GM23338 (cell line): ENCODE measurements around the gene CIDEA. TPM values are rescaled to one million over a fixed set of nuclear protein-coding genes. Genes with fewer than 3 reads are reported as not detected.

Experiments used
- ATAC-seq: fragments of 200-7000 bp; cut with Tn5 transposase; 3 replicates; pipeline ENCODE4 v1.9.1; 2020
- DNase-seq: peaks from one replicate; pipeline ENCODE4 v3.0.0-alpha.2; 2015; ENCODE audit warnings: low spot score
- H2AFZ ChIP-seq: fragments of 200-600 bp; sonication (generic); 2 replicates; pipeline ENCODE4 v1.8.0; 2016; ENCODE audit warnings: antibody characterized with exemption, mild to moderate bottlenecking, moderate library complexity
- H3F3A ChIP-seq: fragments of 200-600 bp; sonication (generic); replicated peaks from 2 replicates; pipeline ENCODE4 v1.8.0; 2017; ENCODE audit warnings: antibody characterized with exemption, mixed run types, low read depth
- H3K27ac ChIP-seq: fragments of 200-600 bp; sonication (generic); 2 replicates; pipeline ENCODE4 v1.6.1; 2016; ENCODE audit warnings: low read depth
- H3K27me3 ChIP-seq: fragments of 200-600 bp; sonication (generic); 2 replicates; pipeline ENCODE4 v1.8.0; 2016; ENCODE audit warnings: mild to moderate bottlenecking, mixed run types, moderate library complexity; ENCODE audit not compliant: insufficient read depth
- H3K36me3 ChIP-seq: fragments of 200-600 bp; sonication (generic); 2 replicates; pipeline ENCODE4 v1.8.0; 2016; ENCODE audit warnings: mild to moderate bottlenecking; ENCODE audit not compliant: insufficient read depth
- H3K4me1 ChIP-seq: fragments of 200-600 bp; sonication (generic); 2 replicates; pipeline ENCODE4 v1.8.0; 2016; ENCODE audit warnings: mild to moderate bottlenecking, moderate library complexity; ENCODE audit not compliant: insufficient read depth
- H3K4me2 ChIP-seq: fragments of 200-600 bp; sonication (generic); 2 replicates; pipeline ENCODE4 v1.7.1; 2017; ENCODE audit warnings: mixed run types
- H3K4me3 ChIP-seq: fragments of 200-600 bp; sonication (generic); 2 replicates; pipeline ENCODE4 v1.6.1; 2016; ENCODE audit warnings: mixed run types
- H3K79me2 ChIP-seq: fragments of 200-600 bp; sonication (generic); replicated peaks from 2 replicates; pipeline ENCODE4 v1.8.0; 2017; ENCODE audit warnings: mild to moderate bottlenecking; ENCODE audit not compliant: insufficient read depth
- H3K9me2 ChIP-seq: fragments of 200-600 bp; sonication (generic); 2 replicates; pipeline ENCODE4 v1.8.0; 2017; ENCODE audit not compliant: insufficient read depth
- H4K20me1 ChIP-seq: fragments of 200-600 bp; sonication (generic); replicated peaks from 2 replicates; pipeline ENCODE4 v1.8.0; 2017; ENCODE audit warnings: mild to moderate bottlenecking; ENCODE audit not compliant: insufficient read depth
- H3K27ac Mint-ChIP-seq: 2 replicates; pipeline ENCODE4 v1.8.0; 2020; ENCODE audit warnings: inconsistent platforms, mild to moderate bottlenecking, moderate library complexity, mixed read lengths
- H3K27me3 Mint-ChIP-seq: 3 replicates; pipeline ENCODE4 v1.8.0; 2022; ENCODE audit warnings: low read depth, mild to moderate bottlenecking, moderate library complexity, mixed read lengths, inconsistent platforms; ENCODE audit not compliant: insufficient read depth, poor library complexity
- H3K36me3 Mint-ChIP-seq: 3 replicates; pipeline ENCODE4 v1.8.0; 2021; ENCODE audit warnings: low read depth, mild to moderate bottlenecking, inconsistent platforms, moderate library complexity, mixed read lengths
- H3K4me1 Mint-ChIP-seq: 3 replicates; pipeline ENCODE4 v1.8.0; 2020; ENCODE audit warnings: mild to moderate bottlenecking, inconsistent platforms, mixed read lengths
- H3K4me3 Mint-ChIP-seq: 3 replicates; pipeline ENCODE4 v1.8.0; 2021; ENCODE audit warnings: moderate library complexity, mild to moderate bottlenecking, inconsistent platforms, mixed read lengths
- H3K9me3 Mint-ChIP-seq: 3 replicates; pipeline ENCODE4 v1.8.0; 2020; ENCODE audit warnings: moderate library complexity, mild to moderate bottlenecking, inconsistent platforms, mixed read lengths
- EZH2 ChIP-seq: fragments of 200-600 bp; sonication (generic); IDR thresholded peaks from one replicate; pipeline ENCODE4 v1.8.0; 2017; ENCODE audit warnings: antibody characterized with exemption, mild to moderate bottlenecking, low read depth; ENCODE audit not compliant: unreplicated experiment
- ZNF331 ChIP-seq: fragments of 250-450 bp; sonication (Bioruptor Pico); IDR thresholded peaks from 2 replicates; pipeline ENCODE4 v1.5.0; 2020; ENCODE audit warnings: low read depth, mild to moderate bottlenecking, moderate library complexity
- polyA plus RNA-seq: library from polyadenylated mRNA; unstranded; fragments of >200 nt; fragmentation: Nextera tagmentation; extraction: Ambion mirVana; gene quantifications from 2 replicates; pipeline ENCODE4 v1.2.1, GENCODE V29; 2016
- total RNA-seq: library from RNA; depleted of rRNA; stranded (reverse); fragments of >200 nt; shearing (Covaris generic); gene quantifications from 2 replicates; pipeline ENCODE4 v1.2.3, GENCODE V29; 2014
- TF ChIP-seq, protein P1 (sequence below): IDR thresholded peaks from 2 replicates; pipeline ENCODE4 v1.6.1; 2016; ENCODE audit warnings: antibody characterized with exemption
- TF ChIP-seq, protein P2 (sequence below): IDR thresholded peaks from one replicate; pipeline ENCODE4 v1.6.1; 2018; ENCODE audit warnings: antibody characterized with exemption; ENCODE audit not compliant: unreplicated experiment
- TF ChIP-seq, protein P3 (sequence below): fragments of 250-450 bp; sonication (Bioruptor Pico); IDR thresholded peaks from 2 replicates; pipeline ENCODE4 v1.5.0; 2020; ENCODE audit warnings: mild to moderate bottlenecking, moderate library complexity

The CIDEA gene
- total and polyA plus RNA-seq, 2 experiments from 2014 or later, result 0.45 TPM; not detected in 1

DNA sequence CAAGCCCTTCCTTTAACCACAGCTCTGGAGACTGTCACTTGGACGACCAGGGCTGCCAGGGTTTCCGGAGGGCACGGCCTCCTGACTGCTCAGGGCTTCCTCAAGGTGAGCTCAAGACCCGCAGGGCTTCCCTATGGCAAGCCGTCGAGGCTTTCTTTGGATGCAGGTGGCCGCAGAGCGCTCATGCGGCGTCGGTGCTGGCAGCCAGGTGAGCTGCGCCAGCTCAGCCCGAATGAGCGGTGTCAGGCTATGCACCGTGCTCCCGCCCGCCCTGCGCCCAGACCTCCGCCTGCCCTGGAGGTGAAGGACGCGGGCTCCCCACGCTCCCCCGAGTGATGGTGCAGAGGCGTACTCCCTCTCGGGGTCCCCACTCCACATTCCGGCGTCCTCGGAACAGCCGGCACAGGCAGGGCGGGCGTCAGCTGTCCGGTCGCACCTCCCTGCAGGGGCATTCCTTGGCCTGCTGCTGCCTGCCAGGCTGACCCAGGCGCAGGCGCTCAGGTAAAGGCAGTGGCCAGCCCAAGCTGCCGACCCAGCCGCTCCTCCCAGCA lies 33.0 kb downstream of the CIDEA start:
- Histone ChIP-seq H3K9me2 (no peaks in the 10 kb centered on the region), H3K4me3 (peak overlapping the region; percentile 81), H3K4me1 (peaks cover 15% of the 10 kb centered on the region), H3F3A (peaks cover 12% of the 10 kb centered on the region), H4K20me1 (no peaks in the 10 kb centered on the region), H3K79me2 (no peaks in the 10 kb centered on the region), H3K36me3 (no peaks in the 10 kb centered on the region), H3K27me3 (peaks cover 28% of the 10 kb centered on the region), H2AFZ (peak overlapping the region; percentile 96), H3K4me2 (peak overlapping the region; percentile 89), H3K27ac (no peak overlapping the region)
- no peak overlapping the region for H3K27ac Mint-ChIP-seq
- H3K9me3 Mint-ChIP-seq, result no peaks in the 10 kb centered on the region; the same call in 2 of the 3 replicates
- peak overlapping the region; percentile 78 for H3K4me3 Mint-ChIP-seq
- DNase-seq, result peak; percentile 77
- peaks cover 31% of the 10 kb centered on the region for H3K4me1 Mint-ChIP-seq
- TF ChIP-seq, protein P1, sequence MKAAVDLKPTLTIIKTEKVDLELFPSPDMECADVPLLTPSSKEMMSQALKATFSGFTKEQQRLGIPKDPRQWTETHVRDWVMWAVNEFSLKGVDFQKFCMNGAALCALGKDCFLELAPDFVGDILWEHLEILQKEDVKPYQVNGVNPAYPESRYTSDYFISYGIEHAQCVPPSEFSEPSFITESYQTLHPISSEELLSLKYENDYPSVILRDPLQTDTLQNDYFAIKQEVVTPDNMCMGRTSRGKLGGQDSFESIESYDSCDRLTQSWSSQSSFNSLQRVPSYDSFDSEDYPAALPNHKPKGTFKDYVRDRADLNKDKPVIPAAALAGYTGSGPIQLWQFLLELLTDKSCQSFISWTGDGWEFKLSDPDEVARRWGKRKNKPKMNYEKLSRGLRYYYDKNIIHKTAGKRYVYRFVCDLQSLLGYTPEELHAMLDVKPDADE, result no peak
- TF ChIP-seq, protein P2, sequence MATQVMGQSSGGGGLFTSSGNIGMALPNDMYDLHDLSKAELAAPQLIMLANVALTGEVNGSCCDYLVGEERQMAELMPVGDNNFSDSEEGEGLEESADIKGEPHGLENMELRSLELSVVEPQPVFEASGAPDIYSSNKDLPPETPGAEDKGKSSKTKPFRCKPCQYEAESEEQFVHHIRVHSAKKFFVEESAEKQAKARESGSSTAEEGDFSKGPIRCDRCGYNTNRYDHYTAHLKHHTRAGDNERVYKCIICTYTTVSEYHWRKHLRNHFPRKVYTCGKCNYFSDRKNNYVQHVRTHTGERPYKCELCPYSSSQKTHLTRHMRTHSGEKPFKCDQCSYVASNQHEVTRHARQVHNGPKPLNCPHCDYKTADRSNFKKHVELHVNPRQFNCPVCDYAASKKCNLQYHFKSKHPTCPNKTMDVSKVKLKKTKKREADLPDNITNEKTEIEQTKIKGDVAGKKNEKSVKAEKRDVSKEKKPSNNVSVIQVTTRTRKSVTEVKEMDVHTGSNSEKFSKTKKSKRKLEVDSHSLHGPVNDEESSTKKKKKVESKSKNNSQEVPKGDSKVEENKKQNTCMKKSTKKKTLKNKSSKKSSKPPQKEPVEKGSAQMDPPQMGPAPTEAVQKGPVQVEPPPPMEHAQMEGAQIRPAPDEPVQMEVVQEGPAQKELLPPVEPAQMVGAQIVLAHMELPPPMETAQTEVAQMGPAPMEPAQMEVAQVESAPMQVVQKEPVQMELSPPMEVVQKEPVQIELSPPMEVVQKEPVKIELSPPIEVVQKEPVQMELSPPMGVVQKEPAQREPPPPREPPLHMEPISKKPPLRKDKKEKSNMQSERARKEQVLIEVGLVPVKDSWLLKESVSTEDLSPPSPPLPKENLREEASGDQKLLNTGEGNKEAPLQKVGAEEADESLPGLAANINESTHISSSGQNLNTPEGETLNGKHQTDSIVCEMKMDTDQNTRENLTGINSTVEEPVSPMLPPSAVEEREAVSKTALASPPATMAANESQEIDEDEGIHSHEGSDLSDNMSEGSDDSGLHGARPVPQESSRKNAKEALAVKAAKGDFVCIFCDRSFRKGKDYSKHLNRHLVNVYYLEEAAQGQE, result no peak
- TF ChIP-seq, protein P3, sequence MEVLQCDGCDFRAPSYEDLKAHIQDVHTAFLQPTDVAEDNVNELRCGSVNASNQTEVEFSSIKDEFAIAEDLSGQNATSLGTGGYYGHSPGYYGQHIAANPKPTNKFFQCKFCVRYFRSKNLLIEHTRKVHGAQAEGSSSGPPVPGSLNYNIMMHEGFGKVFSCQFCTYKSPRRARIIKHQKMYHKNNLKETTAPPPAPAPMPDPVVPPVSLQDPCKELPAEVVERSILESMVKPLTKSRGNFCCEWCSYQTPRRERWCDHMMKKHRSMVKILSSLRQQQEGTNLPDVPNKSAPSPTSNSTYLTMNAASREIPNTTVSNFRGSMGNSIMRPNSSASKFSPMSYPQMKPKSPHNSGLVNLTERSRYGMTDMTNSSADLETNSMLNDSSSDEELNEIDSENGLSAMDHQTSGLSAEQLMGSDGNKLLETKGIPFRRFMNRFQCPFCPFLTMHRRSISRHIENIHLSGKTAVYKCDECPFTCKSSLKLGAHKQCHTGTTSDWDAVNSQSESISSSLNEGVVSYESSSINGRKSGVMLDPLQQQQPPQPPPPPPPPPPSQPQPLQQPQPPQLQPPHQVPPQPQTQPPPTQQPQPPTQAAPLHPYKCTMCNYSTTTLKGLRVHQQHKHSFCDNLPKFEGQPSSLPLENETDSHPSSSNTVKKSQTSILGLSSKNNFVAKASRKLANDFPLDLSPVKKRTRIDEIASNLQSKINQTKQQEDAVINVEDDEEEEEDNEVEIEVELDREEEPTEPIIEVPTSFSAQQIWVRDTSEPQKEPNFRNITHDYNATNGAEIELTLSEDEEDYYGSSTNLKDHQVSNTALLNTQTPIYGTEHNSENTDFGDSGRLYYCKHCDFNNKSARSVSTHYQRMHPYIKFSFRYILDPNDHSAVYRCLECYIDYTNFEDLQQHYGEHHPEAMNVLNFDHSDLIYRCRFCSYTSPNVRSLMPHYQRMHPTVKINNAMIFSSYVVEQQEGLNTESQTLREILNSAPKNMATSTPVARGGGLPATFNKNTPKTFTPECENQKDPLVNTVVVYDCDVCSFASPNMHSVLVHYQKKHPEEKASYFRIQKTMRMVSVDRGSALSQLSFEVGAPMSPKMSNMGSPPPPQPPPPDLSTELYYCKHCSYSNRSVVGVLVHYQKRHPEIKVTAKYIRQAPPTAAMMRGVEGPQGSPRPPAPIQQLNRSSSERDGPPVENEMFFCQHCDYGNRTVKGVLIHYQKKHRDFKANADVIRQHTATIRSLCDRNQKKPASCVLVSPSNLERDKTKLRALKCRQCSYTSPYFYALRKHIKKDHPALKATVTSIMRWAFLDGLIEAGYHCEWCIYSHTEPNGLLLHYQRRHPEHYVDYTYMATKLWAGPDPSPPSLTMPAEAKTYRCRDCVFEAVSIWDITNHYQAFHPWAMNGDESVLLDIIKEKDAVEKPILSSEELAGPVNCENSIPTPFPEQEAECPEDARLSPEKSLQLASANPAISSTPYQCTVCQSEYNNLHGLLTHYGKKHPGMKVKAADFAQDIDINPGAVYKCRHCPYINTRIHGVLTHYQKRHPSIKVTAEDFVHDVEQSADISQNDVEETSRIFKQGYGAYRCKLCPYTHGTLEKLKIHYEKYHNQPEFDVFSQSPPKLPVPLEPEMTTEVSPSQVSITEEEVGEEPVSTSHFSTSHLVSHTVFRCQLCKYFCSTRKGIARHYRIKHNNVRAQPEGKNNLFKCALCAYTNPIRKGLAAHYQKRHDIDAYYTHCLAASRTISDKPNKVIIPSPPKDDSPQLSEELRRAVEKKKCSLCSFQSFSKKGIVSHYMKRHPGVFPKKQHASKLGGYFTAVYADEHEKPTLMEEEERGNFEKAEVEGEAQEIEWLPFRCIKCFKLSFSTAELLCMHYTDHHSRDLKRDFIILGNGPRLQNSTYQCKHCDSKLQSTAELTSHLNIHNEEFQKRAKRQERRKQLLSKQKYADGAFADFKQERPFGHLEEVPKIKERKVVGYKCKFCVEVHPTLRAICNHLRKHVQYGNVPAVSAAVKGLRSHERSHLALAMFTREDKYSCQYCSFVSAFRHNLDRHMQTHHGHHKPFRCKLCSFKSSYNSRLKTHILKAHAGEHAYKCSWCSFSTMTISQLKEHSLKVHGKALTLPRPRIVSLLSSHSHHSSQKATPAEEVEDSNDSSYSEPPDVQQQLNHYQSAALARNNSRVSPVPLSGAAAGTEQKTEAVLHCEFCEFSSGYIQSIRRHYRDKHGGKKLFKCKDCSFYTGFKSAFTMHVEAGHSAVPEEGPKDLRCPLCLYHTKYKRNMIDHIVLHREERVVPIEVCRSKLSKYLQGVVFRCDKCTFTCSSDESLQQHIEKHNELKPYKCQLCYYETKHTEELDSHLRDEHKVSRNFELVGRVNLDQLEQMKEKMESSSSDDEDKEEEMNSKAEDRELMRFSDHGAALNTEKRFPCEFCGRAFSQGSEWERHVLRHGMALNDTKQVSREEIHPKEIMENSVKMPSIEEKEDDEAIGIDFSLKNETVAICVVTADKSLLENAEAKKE (CRISPR knock-in tag), result no peak
- TF ChIP-seq EZH2 (peak; percentile 38), ZNF331 (CRISPR knock-in tag) (no peak)
- peaks cover 29% of the 10 kb centered on the region for H3K27me3 Mint-ChIP-seq
- peak; percentile 76 for ATAC-seq
- H3K36me3 Mint-ChIP-seq, result no peaks in the 10 kb centered on the region; the same call in 2 of the 3 replicates
